GM10248 (cell line): ENCODE data around the gene C19orf67.

Experiments
- CTCF ChIA-PET: fragments of 300-600 bp; sonication (Branson Sonifier 250); formaldehyde crosslinking; extraction: SDS; loops from one replicate; lab custom pipeline; 2021; ENCODE audit warnings: antibody characterized with exemption; lab: Yijun Ruan, JAX
- POLR2A ChIA-PET: fragments of 350-650 bp; sonication (Branson Sonifier 250); formaldehyde crosslinking; extraction: SDS; loops from one replicate; lab custom pipeline; 2020; ENCODE audit warnings: antibody characterized with exemption; lab: Yijun Ruan, JAX
- DNase-seq: peaks from one replicate; pipeline ENCODE4 v3.0.0; 2012; ENCODE audit errors: extremely low spot score
- CTCF ChIP-seq: IDR thresholded peaks from 2 replicates; pipeline ENCODE4 v1.5.1; 2012; ENCODE audit warnings: mild to moderate bottlenecking, low read depth; ENCODE audit errors: extremely low read depth, missing control alignments, control extremely low read depth

Gene C19orf67

GRCh38 chr19:14085309-14085995 is at the start of gene C19orf67:
C19orf67 (minus strand) TSS chr19:14085783; CDS start chr19:14085627, 156 bp downstream.
- CTCF ChIA-PET, result interaction anchor here (1.6 kb wide), 1 partner anchor 29 kb away, joined by 4 read pairs; no protein-coding TSS in a partner anchor
- no peak for DNase-seq
- POLR2A ChIA-PET, result no interaction called here
- no peak for TF ChIP-seq CTCF

GRCh38 chr19:14135355-14135754 is 49.8 kb upstream of the C19orf67 start:
- TF ChIP-seq CTCF, result no peak
- CTCF ChIA-PET, result interaction anchor here (1.1 to 4.3 kb wide), 7 partner anchors 12 to 263 kb away, joined by 4 to 50 read pairs (median 7); partner anchors contain the start of gene PRKACA
- DNase-seq, result no peak
- POLR2A ChIA-PET, result interaction anchor here (0.6 to 0.7 kb wide), 5 partner anchors 17 to 286 kb away, joined by 3 to 8 read pairs (median 5); no protein-coding TSS in a partner anchor

- peak; percentile 16 for DNase-seq
- CTCF ChIA-PET, result interaction anchor here (1.0 to 4.8 kb wide), 4 partner anchors 10 to 20 kb away, joined by 3 to 29 read pairs (median 11); partner anchors contain the start of gene ASF1B
- POLR2A ChIA-PET, result no interaction called here
- TF ChIP-seq CTCF, result no peak
Measured at GRCh38 chr19:14127929-14128509, 42.4 kb upstream of the C19orf67 start.

- CTCF ChIA-PET, result interaction anchor here (1.5 to 4.8 kb wide), 3 partner anchors 10 to 19 kb away, joined by 3 to 29 read pairs (median 18); partner anchors contain the start of gene ASF1B
- DNase-seq, result no peak
- TF ChIP-seq CTCF, result no peak
- POLR2A ChIA-PET, result no interaction called here
Measured at GRCh38 chr19:14127176-14127575, 41.6 kb upstream of the C19orf67 start.

- no peak for TF ChIP-seq CTCF
- CTCF ChIA-PET, result interaction anchor here (0.8 to 2.1 kb wide), 4 partner anchors 10 to 225 kb away, joined by 3 to 14 read pairs (median 4); partner anchors contain the start of gene ASF1B
- DNase-seq, result no peak
- POLR2A ChIA-PET, result no interaction called here
Measured at GRCh38 chr19:14122924-14123323, 37.3 kb upstream of the C19orf67 start.

- CTCF ChIA-PET, result no interaction called here
- no peak for DNase-seq
- POLR2A ChIA-PET, result interaction anchor here (0.6 kb wide), 1 partner anchor 61 kb away, joined by 4 read pairs; no protein-coding TSS in a partner anchor
- TF ChIP-seq CTCF, result no peak
Measured at GRCh38 chr19:14120497-14120780, 34.9 kb upstream of the C19orf67 start.
